Thyroid gland (tissue), 4 donors: ENCODE data around the gene NUDT14. TPM values are rescaled to one million over a fixed set of nuclear protein-coding genes. Genes with fewer than 3 reads are reported as not detected.

Experiments used
- DNase-seq, 2 donors: peaks; one replicate each; pipeline ENCODE4 v3.0.0-alpha.2; 2019
- H3K27ac ChIP-seq, 3 donors: fragments of 200-600 bp; sonication (generic); 1 replicate in 2 of 3; 2 replicates in 1 of 3; pipeline ENCODE4 v1.5.1; 2016 to 2019; ENCODE audit warnings: mild to moderate bottlenecking in 1 of 3, moderate library complexity in 1 of 3
- H3K27me3 ChIP-seq: fragments of 200-600 bp; sonication (generic); one replicate; pipeline ENCODE4 v1.5.1; 2019
- H3K36me3 ChIP-seq, 2 donors: fragments of 200-600 bp; sonication (generic); one replicate each; pipeline ENCODE4 v1.5.1; 2016 to 2019
- H3K4me1 ChIP-seq, 2 donors: fragments of 200-600 bp; sonication (generic); one replicate each; pipeline ENCODE4 v1.5.1; 2017 to 2019
- H3K4me3 ChIP-seq, 3 donors: fragments of 200-600 bp; sonication (generic); replicated peaks in 1 of 3; 1 replicate in 2 of 3; 2 replicates in 1 of 3; pipeline ENCODE4 v1.5.1; 2016; ENCODE audit warnings: mild to moderate bottlenecking in 1 of 3
- H3K9me3 ChIP-seq: fragments of 200-600 bp; sonication (generic); one replicate; pipeline ENCODE4 v1.5.1; 2017
- CTCF ChIP-seq, 6 experiments: fragments of 200-600 bp in 3 of 6; fragments of 450-650 bp in 3 of 6; sonication (generic) in 3 of 6; IDR thresholded peaks; one replicate each; pipeline ENCODE4 v1.5.1; 2016 to 2019; ENCODE audit warnings: antibody characterized with exemption in 6 of 6, mild to moderate bottlenecking in 2 of 6, inconsistent platforms in 1 of 6, moderate library complexity in 1 of 6
- POLR2A ChIP-seq, 2 donors: fragments of 450-650 bp; IDR thresholded peaks; one replicate each; pipeline ENCODE4 v1.6.1; 2017; ENCODE audit warnings: antibody characterized with exemption in 2 of 2, mild to moderate bottlenecking in 2 of 2, moderate library complexity in 1 of 2
- WGBS, 2 donors: methylation state at CpG; one replicate each; pipeline ENCODE4 v1.1.5; 2017; 5-methylcytosine and 5-hydroxymethylcytosine counted together
- intact Hi-C: fragments of 100-400 bp; cut with DNase I; formaldehyde crosslinking; loops from one replicate; pipeline ENCODE4 v1.15.1; 2023
- total RNA-seq, 4 donors: library from RNA; depleted of rRNA; stranded (reverse); fragments of >200 nt; gene quantifications; one replicate each; pipeline ENCODE4 v1.2.3, GENCODE V29; 2016

The NUDT14 gene
- total RNA-seq, 4 donors from 2014 or later, result 15.2 to 29.1 (median 20.1) TPM

DNA sequence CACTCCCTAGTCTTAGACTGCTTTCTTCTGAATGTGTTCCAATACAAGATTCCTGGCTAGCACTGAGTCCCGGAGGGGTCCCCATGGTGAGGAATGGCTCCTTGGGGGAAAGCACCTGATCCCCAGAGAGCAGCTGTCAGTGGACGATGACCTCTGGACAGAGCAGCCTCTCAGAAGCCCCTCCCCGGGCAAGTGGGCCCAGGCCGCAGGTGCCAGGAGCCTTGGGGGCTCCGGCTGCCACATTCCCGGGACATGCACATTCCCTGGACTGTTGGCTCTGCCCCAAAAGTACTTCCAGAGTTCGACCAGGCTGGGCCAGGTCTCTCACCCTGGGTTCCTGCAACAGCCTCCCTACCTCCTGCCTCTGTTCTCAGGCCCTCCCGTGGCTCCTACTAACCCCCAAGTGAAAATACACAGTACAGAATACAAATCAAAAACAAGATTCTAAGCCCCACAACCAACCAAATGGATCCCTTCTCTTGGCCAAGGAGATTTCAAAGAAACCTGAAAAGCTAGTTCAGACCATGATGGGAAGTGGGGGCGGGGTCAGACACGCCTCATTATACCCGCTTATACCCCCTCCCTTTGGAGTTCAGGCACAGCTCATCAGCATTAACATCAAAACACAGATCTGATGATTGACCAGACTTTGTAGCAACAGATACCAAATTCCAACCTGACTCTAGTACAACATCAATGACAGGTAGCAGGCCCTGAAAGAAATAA is 43.9 kb upstream of the NUDT14 start:
- intact Hi-C loops, result no loop called here
- DNase-seq, result peak in 1 of 2 donors; percentile 62
- Histone ChIP-seq H3K27ac (peak overlapping the region in 2 of 3 donors; percentile 36 to 53), H3K27me3 (no peaks in the 10 kb centered on the region), H3K4me1 (peaks cover 27 to 40% of the 10 kb centered on the region in 2 donors), H3K36me3 (peaks cover 0 to 3% of the 10 kb centered on the region in 2 donors), H3K4me3 (no peak overlapping the region), H3K9me3 (no peaks in the 10 kb centered on the region)
- 78 to 84% methylated on average over 10 to 11 of the region's 11 CpGs for WGBS, 2 donors
- TF ChIP-seq POLR2A (IDR thresholded peaks at IDR 0.05) (no peak), CTCF (IDR thresholded peaks at IDR 0.05) (no peak)

DNA sequence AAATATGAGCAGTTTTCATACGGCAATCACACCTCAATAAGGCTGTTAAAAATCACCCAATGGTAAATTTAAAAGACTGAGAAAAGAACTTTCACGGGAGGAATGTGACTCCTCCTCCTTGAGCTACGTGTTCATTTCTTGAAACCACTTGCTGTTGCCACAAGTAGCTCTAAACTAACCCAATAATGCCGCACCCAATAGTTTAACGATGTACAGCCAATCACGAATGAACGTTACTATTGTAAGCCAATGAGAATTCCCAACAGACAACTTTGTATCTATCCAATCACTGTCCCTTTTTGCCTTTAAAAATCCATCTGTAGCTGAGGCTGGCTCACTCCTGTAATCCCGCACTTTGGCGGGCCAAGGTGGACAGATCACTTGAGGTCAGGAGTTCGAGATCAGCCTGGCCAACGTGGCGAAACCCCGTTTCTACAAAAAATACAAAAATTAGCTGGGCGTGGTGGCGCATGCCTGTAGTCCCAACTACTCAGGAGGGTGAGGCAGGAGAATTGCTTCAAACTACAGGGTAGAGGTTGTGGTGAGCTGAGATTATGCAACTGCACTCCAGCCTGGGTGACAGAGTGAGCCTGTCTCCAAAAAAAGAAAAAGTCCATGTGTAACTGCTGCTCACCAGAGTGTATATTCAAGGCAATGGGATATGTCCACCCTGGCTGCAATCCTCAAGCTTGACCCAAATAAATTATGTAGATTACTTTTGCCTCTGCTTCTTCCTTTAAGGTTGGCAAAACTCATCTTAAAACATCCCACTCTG is 42.8 kb upstream of the NUDT14 start:
- Histone ChIP-seq H3K9me3 (no peaks in the 10 kb centered on the region), H3K36me3 (peaks cover 0 to 4% of the 10 kb centered on the region in 2 donors), H3K4me1 (peaks cover 27 to 41% of the 10 kb centered on the region in 2 donors), H3K27ac (peak overlapping the region in 2 of 3 donors; percentile 56 to 70), H3K27me3 (no peaks in the 10 kb centered on the region), H3K4me3 (no peak overlapping the region)
- intact Hi-C loops, result no loop called here
- TF ChIP-seq CTCF (IDR thresholded peaks at IDR 0.05) (no peak), POLR2A (IDR thresholded peaks at IDR 0.05) (no peak)
- WGBS, 2 donors, result 84 to 88% methylated on average over 15 of the region's 15 CpGs
- DNase-seq, result no peak

- H3K27me3 ChIP-seq, result no peaks in the 10 kb centered on the region
- intact Hi-C loops, result no loop called here
- no peak overlapping the region for H3K4me3 ChIP-seq
- peak overlapping the region in 2 of 3 donors; percentile 56 to 70 for H3K27ac ChIP-seq
- H3K36me3 ChIP-seq, result peaks cover under 1 to 10% of the 10 kb centered on the region in 2 donors
- WGBS, 2 donors, result 36 to 48% methylated on average over 16 of the region's 16 CpGs
- peak; percentile 74 to 78 for DNase-seq
- TF ChIP-seq CTCF (IDR thresholded peaks at IDR 0.05) (no peak), POLR2A (IDR thresholded peaks at IDR 0.05) (no peak)
- peaks cover 27 to 41% of the 10 kb centered on the region in 2 donors for H3K4me1 ChIP-seq
- no peaks in the 10 kb centered on the region for H3K9me3 ChIP-seq
Observed at GRCh38 chr14:105223260-105223659, 42.1 kb upstream of the NUDT14 start.

GRCh38 chr14:105221598-105222178 is 40.6 kb upstream of the NUDT14 start:
- no peaks in the 10 kb centered on the region for H3K9me3 ChIP-seq
- H3K4me1 ChIP-seq, result peaks cover 27 to 41% of the 10 kb centered on the region in 2 donors
- H3K4me3 ChIP-seq, result no peak overlapping the region
- WGBS, 2 donors, result 96 to 97% methylated on average over 9 to 24 of the region's 27 CpGs
- peaks cover 14 to 16% of the 10 kb centered on the region in 2 donors for H3K36me3 ChIP-seq
- intact Hi-C loops, result no loop called here
- TF ChIP-seq CTCF (IDR thresholded peaks at IDR 0.05) (no peak), POLR2A (IDR thresholded peaks at IDR 0.05) (no peak)
- no peak for DNase-seq
- H3K27ac ChIP-seq, result no peak overlapping the region
- no peaks in the 10 kb centered on the region for H3K27me3 ChIP-seq
